ENCODE data around the gene QRICH2. TPM values are rescaled to one million over a fixed set of nuclear protein-coding genes. Genes with fewer than 3 reads are reported as not detected.

The QRICH2 gene
- total and polyA plus RNA-seq, 9 of the 15 experiments (the other 6 are each of a cell fraction or from before 2014, with no cell fraction given): 0.03 to 1.6 (median 0.81) TPM

- TF ChIP-seq FOXP4 (CRISPR knock-in tag; IDR thresholded peaks at IDR 0.05; ENCODE audit: borderline replicate concordance) (peak; percentile 22; the same call in 1 of the 2 replicates), YBX1 (IDR thresholded peaks at IDR 0.05) (no peak), ZNF398 (CRISPR knock-in tag; IDR thresholded peaks at IDR 0.05) (no peak), HDAC8 (tag; IDR thresholded peaks at IDR 0.05) (no peak), ESRRA (IDR thresholded peaks at IDR 0.05; ENCODE audit: borderline replicate concordance, low read depth) (peak; percentile 31; the same call in 1 of the 2 replicates), SNRNP70 (optimal IDR thresholded peaks at IDR 0.05; ENCODE audit: low read depth, low read length) (no peak), KHSRP (IDR thresholded peaks at IDR 0.05) (no peak), PHF20 (IDR thresholded peaks at IDR 0.05; ENCODE audit: partially characterized antibody) (no peak), ZBTB7A (IDR thresholded peaks at IDR 0.05; ENCODE audit: borderline replicate concordance, control insufficient read depth, low read depth, low read length) (peak; percentile 46; the same call in 1 of the 2 replicates), TEAD4 (IDR thresholded peaks at IDR 0.05; ENCODE audit: low read length) (peak; percentile 64; the same call in 1 of the 2 replicates), TEAD4 (CRISPR knock-in tag; IDR thresholded peaks at IDR 0.05; ENCODE audit: borderline replicate concordance) (no peak), HMBOX1 (IDR thresholded peaks at IDR 0.05) (no peak), FOS (IDR thresholded peaks at IDR 0.05; ENCODE audit: extremely low read depth, insufficient read length) (no peak), EGR1 (conservative IDR thresholded peaks at IDR 0.05) (0 out of 2 replicates have a peak, but pooled peaks have one; percentile 10), RAD51 (IDR thresholded peaks at IDR 0.05; ENCODE audit: borderline replicate concordance, low read depth) (no peak), ZNF512 (tag; IDR thresholded peaks at IDR 0.05) (no peak), PHF21A (IDR thresholded peaks at IDR 0.05; ENCODE audit: borderline replicate concordance, low read depth) (0 out of 2 replicates have a peak, but pooled peaks have one; percentile 10), CTCFL (IDR thresholded peaks at IDR 0.05; ENCODE audit: borderline replicate concordance, insufficient read depth, low read depth, low read length, poor library complexity, severe bottlenecking) (peak; percentile 48), ATF7 (IDR thresholded peaks at IDR 0.05) (peak; percentile 43; the same call in 1 of the 2 replicates)
Measured at GRCh38 chr17:76278952-76279741, 28.9 kb downstream of the QRICH2 start (continued).

All from K562 (cell line).